Vagina (tissue), 2 donors: Measurements from ENCODE around the gene RETREG1. TPM values are rescaled to one million over a fixed set of nuclear protein-coding genes. Genes with fewer than 3 reads are reported as not detected.

Source experiments
- DNase-seq, 2 donors: peaks; one replicate each; pipeline ENCODE4 v3.0.0-alpha.2; 2017; ENCODE audit errors: extremely low spot score in 2 of 2
- H3K27ac ChIP-seq: fragments of 200-600 bp; sonication (generic); one replicate; pipeline ENCODE4 v1.5.1; 2019
- H3K27me3 ChIP-seq: fragments of 200-600 bp; sonication (generic); one replicate; pipeline ENCODE4 v1.5.1; 2019
- H3K36me3 ChIP-seq, 2 donors: fragments of 200-600 bp; sonication (generic); one replicate each; pipeline ENCODE4 v1.5.1; 2017 to 2019
- H3K4me1 ChIP-seq: fragments of 200-600 bp; sonication (generic); one replicate; pipeline ENCODE4 v1.5.1; 2019
- H3K4me3 ChIP-seq, 2 donors: fragments of 200-600 bp; sonication (generic); 1 replicate in 1 of 2; 2 replicates in 1 of 2; pipeline ENCODE4 v1.5.1; 2016 to 2019
- H3K9me3 ChIP-seq: fragments of 200-600 bp; sonication (generic); one replicate; pipeline ENCODE4 v1.5.1; 2019
- CTCF ChIP-seq, 3 experiments: fragments of 450-650 bp in 2 of 3; fragments of 200-600 bp in 1 of 3; sonication (generic) in 1 of 3; IDR thresholded peaks; one replicate each; pipeline ENCODE4 v1.5.1; 2017 to 2019; ENCODE audit warnings: antibody characterized with exemption in 3 of 3, mild to moderate bottlenecking in 2 of 3, moderate library complexity in 2 of 3
- POLR2A ChIP-seq, 2 donors: fragments of 450-650 bp; IDR thresholded peaks; one replicate each; pipeline ENCODE4 v1.6.1; 2017; ENCODE audit warnings: antibody characterized with exemption in 2 of 2, mild to moderate bottlenecking in 2 of 2, moderate library complexity in 2 of 2
- POLR2AphosphoS5 ChIP-seq, 2 donors: sonication (generic); formaldehyde crosslinking; IDR thresholded peaks; one replicate each; pipeline ENCODE4 v1.9.0; 2017; ENCODE audit warnings: antibody characterized with exemption in 2 of 2, mild to moderate bottlenecking in 2 of 2, low read depth in 1 of 2; ENCODE audit not compliant: insufficient read depth in 1 of 2
- intact Hi-C: fragments of 100-400 bp; cut with DNase I; formaldehyde crosslinking; loops from one replicate; pipeline ENCODE4 v1.15.1; 2023
- total RNA-seq: library from RNA; depleted of rRNA; stranded (reverse); fragments of >200 nt; gene quantifications from one replicate; pipeline ENCODE4 v1.2.3, GENCODE V29; 2016

RETREG1 gene
- total RNA-seq, 1 donor from 2014 or later = 27.7 TPM

- Histone ChIP-seq H3K4me3 (no peak overlapping the region), H3K4me1 (peaks cover 21% of the 10 kb centered on the region), H3K9me3 (no peaks in the 10 kb centered on the region), H3K27me3 (no peaks in the 10 kb centered on the region), H3K36me3 (no peaks in the 10 kb centered on the region), H3K27ac (no peak overlapping the region)
- intact Hi-C loops = no loop called here
- TF ChIP-seq CTCF (IDR thresholded peaks at IDR 0.05) = no peak
- no peak for TF ChIP-seq POLR2A (IDR thresholded peaks at IDR 0.05)
- TF ChIP-seq POLR2AphosphoS5 (IDR thresholded peaks at IDR 0.05; ENCODE audit: insufficient read depth in 1 of 2, low read depth in 1 of 2) = no peak
- peak in 1 of 2 donors; percentile 52 for DNase-seq
These were observed 38.3 kb downstream of the RETREG1 start for GRCh38 chr5:16578474-16578883.

GRCh38 chr5:16577677-16578076 is 39.1 kb downstream of the RETREG1 start:
- peak in 1 of 2 donors; percentile 25 for DNase-seq
- no peak overlapping the region for H3K27ac ChIP-seq
- peaks cover 21% of the 10 kb centered on the region for H3K4me1 ChIP-seq
- TF ChIP-seq CTCF (IDR thresholded peaks at IDR 0.05) (no peak), POLR2AphosphoS5 (IDR thresholded peaks at IDR 0.05; ENCODE audit: insufficient read depth in 1 of 2, low read depth in 1 of 2) (no peak), POLR2A (IDR thresholded peaks at IDR 0.05) (no peak)
- no peaks in the 10 kb centered on the region for H3K27me3 ChIP-seq
- H3K9me3 ChIP-seq = no peaks in the 10 kb centered on the region
- H3K36me3 ChIP-seq = no peaks in the 10 kb centered on the region
- intact Hi-C loops = no loop called here
- H3K4me3 ChIP-seq = no peak overlapping the region

- peaks cover 21% of the 10 kb centered on the region for H3K4me1 ChIP-seq
- peak in 1 of 2 donors; percentile 86 for DNase-seq
- no peaks in the 10 kb centered on the region for H3K27me3 ChIP-seq
- intact Hi-C loops = no loop called here
- TF ChIP-seq POLR2A (IDR thresholded peaks at IDR 0.05) (no peak), POLR2AphosphoS5 (IDR thresholded peaks at IDR 0.05; ENCODE audit: insufficient read depth in 1 of 2, low read depth in 1 of 2) (peak in 1 of 2 donors; percentile 61)
- no peak overlapping the region for H3K4me3 ChIP-seq
- H3K9me3 ChIP-seq = no peaks in the 10 kb centered on the region
- H3K36me3 ChIP-seq = no peaks in the 10 kb centered on the region
- H3K27ac ChIP-seq = peak overlapping the region; percentile 72
These were observed 41.7 kb downstream of the RETREG1 start for GRCh38 chr5:16574789-16575721.

GRCh38 chr5:16573401-16573800 is 43.4 kb downstream of the RETREG1 start:
- intact Hi-C loops = no loop called here
- Histone ChIP-seq H3K9me3 (no peaks in the 10 kb centered on the region), H3K36me3 (no peaks in the 10 kb centered on the region), H3K4me3 (no peak overlapping the region), H3K27me3 (no peaks in the 10 kb centered on the region), H3K4me1 (peaks cover 21% of the 10 kb centered on the region), H3K27ac (peak overlapping the region; percentile 72)
- no peak for DNase-seq
- TF ChIP-seq CTCF (IDR thresholded peaks at IDR 0.05) (no peak), POLR2A (IDR thresholded peaks at IDR 0.05) (no peak), POLR2AphosphoS5 (IDR thresholded peaks at IDR 0.05; ENCODE audit: insufficient read depth in 1 of 2, low read depth in 1 of 2) (no peak)

GRCh38 chr5:16572289-16573015 is 44.3 kb downstream of the RETREG1 start:
- no peaks in the 10 kb centered on the region for H3K27me3 ChIP-seq
- no peaks in the 10 kb centered on the region for H3K9me3 ChIP-seq
- DNase-seq = peak in 1 of 2 donors; percentile 70
- intact Hi-C loops = no loop called here
- H3K4me1 ChIP-seq = peaks cover 21% of the 10 kb centered on the region
- H3K4me3 ChIP-seq = no peak overlapping the region
- H3K27ac ChIP-seq = no peak overlapping the region
- no peaks in the 10 kb centered on the region for H3K36me3 ChIP-seq
- TF ChIP-seq POLR2AphosphoS5 (IDR thresholded peaks at IDR 0.05; ENCODE audit: insufficient read depth in 1 of 2, low read depth in 1 of 2) (no peak), POLR2A (IDR thresholded peaks at IDR 0.05) (no peak), CTCF (IDR thresholded peaks at IDR 0.05) (no peak)
